Measurements from ENCODE around the gene HDAC9. TPM values are rescaled to one million over a fixed set of nuclear protein-coding genes. Genes with fewer than 3 reads are reported as not detected.

Gene HDAC9
- total and polyA plus RNA-seq, 11 donors = 4.8 to 62.9 (median 30.6) TPM

DNA sequence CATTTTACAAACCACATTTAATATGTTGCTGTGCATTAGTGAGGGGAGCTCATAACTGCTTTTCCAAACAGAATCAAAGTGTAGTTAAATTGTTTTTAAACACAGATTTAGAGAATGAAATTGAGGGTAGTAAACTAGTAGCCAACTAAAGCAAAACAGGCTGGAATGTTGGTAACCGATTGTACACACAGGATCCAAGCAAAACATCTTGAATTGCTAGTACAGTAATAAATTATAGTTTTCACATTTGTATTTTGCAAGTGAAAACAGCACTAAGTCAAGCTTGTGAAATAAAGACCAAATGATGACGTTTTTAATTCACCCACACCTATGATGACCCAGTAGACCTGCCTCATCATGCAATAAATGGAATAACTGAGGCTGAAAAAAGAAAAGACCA, 198.3 kb downstream of the HDAC9 start:
- H3K27ac ChIP-seq = no peak overlapping the region
- TF ChIP-seq, protein P1, sequence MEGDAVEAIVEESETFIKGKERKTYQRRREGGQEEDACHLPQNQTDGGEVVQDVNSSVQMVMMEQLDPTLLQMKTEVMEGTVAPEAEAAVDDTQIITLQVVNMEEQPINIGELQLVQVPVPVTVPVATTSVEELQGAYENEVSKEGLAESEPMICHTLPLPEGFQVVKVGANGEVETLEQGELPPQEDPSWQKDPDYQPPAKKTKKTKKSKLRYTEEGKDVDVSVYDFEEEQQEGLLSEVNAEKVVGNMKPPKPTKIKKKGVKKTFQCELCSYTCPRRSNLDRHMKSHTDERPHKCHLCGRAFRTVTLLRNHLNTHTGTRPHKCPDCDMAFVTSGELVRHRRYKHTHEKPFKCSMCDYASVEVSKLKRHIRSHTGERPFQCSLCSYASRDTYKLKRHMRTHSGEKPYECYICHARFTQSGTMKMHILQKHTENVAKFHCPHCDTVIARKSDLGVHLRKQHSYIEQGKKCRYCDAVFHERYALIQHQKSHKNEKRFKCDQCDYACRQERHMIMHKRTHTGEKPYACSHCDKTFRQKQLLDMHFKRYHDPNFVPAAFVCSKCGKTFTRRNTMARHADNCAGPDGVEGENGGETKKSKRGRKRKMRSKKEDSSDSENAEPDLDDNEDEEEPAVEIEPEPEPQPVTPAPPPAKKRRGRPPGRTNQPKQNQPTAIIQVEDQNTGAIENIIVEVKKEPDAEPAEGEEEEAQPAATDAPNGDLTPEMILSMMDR (IDR thresholded peaks at IDR 0.05) = no peak
- TF ChIP-seq POLR2A (IDR thresholded peaks at IDR 0.05) = no peak
- ATAC-seq (no peak), DNase-seq (no peak)
- no peaks in the 10 kb centered on the region for H3K36me3 ChIP-seq
- intact Hi-C loops (cut with DNase I) = loop anchor here in 1 of 10 donors (10.0 kb wide), 1 partner anchor 361 kb away; no protein-coding TSS in a partner anchor
- H3K9me3 ChIP-seq = no peaks in the 10 kb centered on the region
- peaks cover 0 to 2% (median 0%) of the 10 kb centered on the region in 12 donors for H3K4me1 ChIP-seq
- H3K4me3 ChIP-seq = no peak overlapping the region
- WGBS, 4 donors = 59 to 80% (median 71%) methylated on average over 2 of the region's 2 CpGs
- no peaks in the 10 kb centered on the region for H3K27me3 ChIP-seq

DNA sequence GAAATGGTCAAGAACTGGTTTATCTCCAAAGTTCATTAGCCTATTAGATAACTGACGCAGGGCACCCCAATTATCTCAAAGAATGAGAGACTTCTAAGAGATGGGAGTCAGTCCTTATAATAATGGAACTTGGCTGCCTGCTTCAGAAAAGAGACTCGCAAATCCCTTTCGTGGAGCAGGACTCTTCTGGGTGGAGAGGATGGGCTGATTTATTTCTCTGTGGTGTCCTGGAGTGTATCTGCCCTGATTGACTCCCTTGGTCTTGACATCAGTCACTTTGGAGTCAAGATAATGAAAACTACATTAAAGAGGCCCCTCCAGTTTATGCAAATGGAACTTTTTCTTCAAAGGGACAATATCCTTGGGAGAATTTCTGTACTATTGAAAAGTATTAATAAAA, 198.9 kb downstream of the HDAC9 start:
- 86 to 94% (median 88%) methylated on average over 3 of the region's 3 CpGs for WGBS, 4 donors
- intact Hi-C loops (cut with DNase I) = loop anchor here in 1 of 10 donors (10.0 kb wide), 1 partner anchor 360 kb away; no protein-coding TSS in a partner anchor

DNA sequence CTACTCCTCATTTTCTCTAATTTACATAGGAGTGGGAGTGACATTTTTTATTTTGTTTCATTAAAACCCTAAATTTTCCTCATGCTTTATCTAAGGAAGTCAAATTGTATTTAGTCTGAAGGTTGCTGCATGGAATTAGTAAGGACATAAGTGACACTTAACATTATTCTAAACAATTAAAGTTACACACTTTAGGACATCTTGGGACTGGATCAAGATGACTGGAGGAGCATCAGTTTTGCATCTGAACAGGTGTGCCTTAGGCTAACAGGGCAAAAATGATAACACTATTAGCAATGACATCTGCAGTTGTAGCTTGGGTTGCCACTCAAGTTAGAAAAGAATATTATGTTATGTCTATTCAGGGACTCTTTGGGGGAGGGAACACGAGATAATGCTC, 199.4 kb downstream of the HDAC9 start:
- Histone ChIP-seq H3K27ac (no peak overlapping the region), H3K27me3 (no peaks in the 10 kb centered on the region), H3K9me3 (no peaks in the 10 kb centered on the region), H3K36me3 (no peaks in the 10 kb centered on the region), H3K4me3 (no peak overlapping the region), H3K4me1 (peaks cover 0 to 2% (median 0%) of the 10 kb centered on the region in 12 donors)
- TF ChIP-seq, protein P1 (IDR thresholded peaks at IDR 0.05) = no peak
- no peak for TF ChIP-seq POLR2A (IDR thresholded peaks at IDR 0.05)
- intact Hi-C loops (cut with DNase I) = loop anchor here in 1 of 10 donors (10.0 kb wide), 1 partner anchor 360 kb away; no protein-coding TSS in a partner anchor
- ATAC-seq (no peak), DNase-seq (no peak)
- 38 to 89% (median 49%) methylated on average over 1 of the region's 1 CpG for WGBS, 4 donors

More for the DNA sequence above, 198.9 kb downstream of the HDAC9 start:
- DNase-seq (no peak), ATAC-seq (no peak)
- Histone ChIP-seq H3K4me1 (peaks cover 0 to 2% (median 0%) of the 10 kb centered on the region in 12 donors), H3K27ac (no peak overlapping the region), H3K9me3 (no peaks in the 10 kb centered on the region), H3K27me3 (no peaks in the 10 kb centered on the region), H3K36me3 (no peaks in the 10 kb centered on the region), H3K4me3 (no peak overlapping the region)
- TF ChIP-seq, protein P1 (IDR thresholded peaks at IDR 0.05) = no peak
- no peak for TF ChIP-seq POLR2A (IDR thresholded peaks at IDR 0.05)

DNA sequence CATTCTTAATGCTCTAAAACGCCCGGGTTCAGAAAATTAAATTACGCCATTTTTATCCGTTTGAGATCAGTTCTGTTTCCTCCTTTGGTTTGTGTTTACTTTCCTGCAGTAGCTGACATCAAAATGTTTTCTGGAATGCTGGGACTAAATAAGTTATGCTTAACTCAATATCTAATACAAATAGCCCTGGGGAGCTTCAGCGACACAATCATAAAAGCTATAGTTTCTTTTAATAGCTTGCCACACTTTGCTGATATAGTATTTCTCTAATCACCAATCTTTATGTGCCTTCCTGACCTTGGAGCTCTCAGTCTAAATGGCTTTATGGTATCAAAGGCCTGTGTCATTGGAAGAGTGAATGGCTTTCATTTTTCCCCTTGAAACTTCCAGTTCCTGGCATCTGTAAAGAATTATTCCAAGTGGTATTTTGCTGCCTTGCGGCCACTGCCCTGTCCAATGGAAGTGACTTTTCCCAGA, 202.7 kb downstream of the HDAC9 start:
- peaks cover 0 to 2% (median 0%) of the 10 kb centered on the region in 12 donors for H3K4me1 ChIP-seq
- DNase-seq = no peak
- H3K9me3 ChIP-seq = no peaks in the 10 kb centered on the region
- H3K27ac ChIP-seq = no peak overlapping the region
- no peaks in the 10 kb centered on the region for H3K27me3 ChIP-seq
- H3K4me3 ChIP-seq = no peak overlapping the region
- TF ChIP-seq, protein P1 (IDR thresholded peaks at IDR 0.05) = no peak
- no peak for TF ChIP-seq POLR2A (IDR thresholded peaks at IDR 0.05)
- no peaks in the 10 kb centered on the region for H3K36me3 ChIP-seq
- intact Hi-C loops (cut with DNase I) = loop anchor here in 1 of 10 donors (10.0 kb wide), 1 partner anchor 357 kb away; no protein-coding TSS in a partner anchor
- no peak for ATAC-seq
- 80 to 92% (median 85%) methylated on average over 6 of the region's 6 CpGs for WGBS, 4 donors
